Ramos (cell line): Measurements from ENCODE around the gene LRG1.

ENCODE experiments used
- in situ Hi-C: fragments of 300-500 bp; cut with MboI; formaldehyde crosslinking; loops from one replicate; pipeline ENCODE4 v1.14.3; 2022; ENCODE audit warnings: low sequenced_read_pairs; ENCODE audit not compliant: unreplicated experiment

The LRG1 gene

GRCh38 chr19:4533334-4533733 is 6.5 kb downstream of the LRG1 start:
- in situ Hi-C loops, result no loop called here

GRCh38 chr19:4531562-4532165 is 8.2 kb downstream of the LRG1 start:
- in situ Hi-C loops, result no loop called here

- in situ Hi-C loops, result loop anchor here (10.0 kb wide), 1 partner anchor 265 kb away; no protein-coding TSS in a partner anchor
Observed at GRCh38 chr19:4529924-4530522, 9.8 kb downstream of the LRG1 start.

- in situ Hi-C loops, result loop anchor here (10.0 kb wide), 1 partner anchor 264 kb away; no protein-coding TSS in a partner anchor
Observed at GRCh38 chr19:4528843-4529242, 11.0 kb downstream of the LRG1 start.

- in situ Hi-C loops, result loop anchor here (10.0 kb wide), 1 partner anchor 263 kb away; no protein-coding TSS in a partner anchor
Observed at GRCh38 chr19:4527377-4527776, 12.5 kb downstream of the LRG1 start.

GRCh38 chr19:4525563-4526002 is 14.3 kb downstream of the LRG1 start:
- in situ Hi-C loops, result loop anchor here (10.0 kb wide), 1 partner anchor 261 kb away; no protein-coding TSS in a partner anchor

GRCh38 chr19:4524808-4525562 is 14.9 kb downstream of the LRG1 start:
- in situ Hi-C loops, result loop anchor here (10.0 kb wide), 1 partner anchor 260 kb away; no protein-coding TSS in a partner anchor

- in situ Hi-C loops, result loop anchor here (10.0 kb wide), 1 partner anchor 259 kb away; no protein-coding TSS in a partner anchor
Observed at GRCh38 chr19:4523306-4524110, 16.3 kb downstream of the LRG1 start.

- in situ Hi-C loops, result loop anchor here (10.0 kb wide), 1 partner anchor 258 kb away; no protein-coding TSS in a partner anchor
Observed at GRCh38 chr19:4522291-4523002, 17.4 kb downstream of the LRG1 start.

- in situ Hi-C loops, result loop anchor here (10.0 kb wide), 1 partner anchor 257 kb away; no protein-coding TSS in a partner anchor
Observed at GRCh38 chr19:4521888-4522242, 18.0 kb downstream of the LRG1 start.

- in situ Hi-C loops, result loop anchor here (10.0 kb wide), 1 partner anchor 257 kb away; no protein-coding TSS in a partner anchor
Observed at GRCh38 chr19:4521170-4521887, 18.5 kb downstream of the LRG1 start.

- in situ Hi-C loops, result loop anchor here (10.0 kb wide), 1 partner anchor 255 kb away; no protein-coding TSS in a partner anchor
Observed at GRCh38 chr19:4519521-4520277, 20.1 kb downstream of the LRG1 start.

GRCh38 chr19:4519172-4519496 is 20.7 kb downstream of the LRG1 start:
- in situ Hi-C loops, result no loop called here

GRCh38 chr19:4518345-4519171 is 21.3 kb downstream of the LRG1 start, which contains the start of gene PLIN4:
Gene PLIN4, minus strand, starts transcription at chr19:4518486. Its CDS starts 214 bp downstream, at chr19:4518272.
- in situ Hi-C loops, result no loop called here

- in situ Hi-C loops, result no loop called here
Observed at GRCh38 chr19:4517451-4518057, 22.3 kb downstream of the LRG1 start.

GRCh38 chr19:4516939-4517300 is 22.9 kb downstream of the LRG1 start:
- in situ Hi-C loops, result no loop called here
